C4-2B (cell line): ENCODE measurements around the gene NLGN1.

Source experiments
- H3K27ac ChIP-seq: fragments of 450-650 bp; 2 replicates; pipeline ENCODE4 v1.5.1; 2017
- ZFX ChIP-seq: fragments of 450-650 bp; IDR thresholded peaks from 2 replicates; pipeline ENCODE4 v1.6.1; 2017
- TF ChIP-seq, protein P1 (sequence below): fragments of 450-650 bp; conservative IDR thresholded peaks from 2 replicates; pipeline ENCODE4 v1.5.1; 2017; ENCODE audit warnings: mild to moderate bottlenecking

The NLGN1 gene

GRCh38 chr3:174294616-174295015 lies 897.1 kb downstream of the NLGN1 start:
- TF ChIP-seq, protein P1, sequence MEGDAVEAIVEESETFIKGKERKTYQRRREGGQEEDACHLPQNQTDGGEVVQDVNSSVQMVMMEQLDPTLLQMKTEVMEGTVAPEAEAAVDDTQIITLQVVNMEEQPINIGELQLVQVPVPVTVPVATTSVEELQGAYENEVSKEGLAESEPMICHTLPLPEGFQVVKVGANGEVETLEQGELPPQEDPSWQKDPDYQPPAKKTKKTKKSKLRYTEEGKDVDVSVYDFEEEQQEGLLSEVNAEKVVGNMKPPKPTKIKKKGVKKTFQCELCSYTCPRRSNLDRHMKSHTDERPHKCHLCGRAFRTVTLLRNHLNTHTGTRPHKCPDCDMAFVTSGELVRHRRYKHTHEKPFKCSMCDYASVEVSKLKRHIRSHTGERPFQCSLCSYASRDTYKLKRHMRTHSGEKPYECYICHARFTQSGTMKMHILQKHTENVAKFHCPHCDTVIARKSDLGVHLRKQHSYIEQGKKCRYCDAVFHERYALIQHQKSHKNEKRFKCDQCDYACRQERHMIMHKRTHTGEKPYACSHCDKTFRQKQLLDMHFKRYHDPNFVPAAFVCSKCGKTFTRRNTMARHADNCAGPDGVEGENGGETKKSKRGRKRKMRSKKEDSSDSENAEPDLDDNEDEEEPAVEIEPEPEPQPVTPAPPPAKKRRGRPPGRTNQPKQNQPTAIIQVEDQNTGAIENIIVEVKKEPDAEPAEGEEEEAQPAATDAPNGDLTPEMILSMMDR, result no peak
- TF ChIP-seq ZFX, result no peak
- H3K27ac ChIP-seq, result no peak overlapping the region

GRCh38 chr3:174295306-174296092 lies 898.0 kb downstream of the NLGN1 start:
- H3K27ac ChIP-seq, result no peak overlapping the region
- TF ChIP-seq, protein P1, result no peak
- no peak for TF ChIP-seq ZFX

- TF ChIP-seq, protein P1, result no peak
- TF ChIP-seq ZFX, result no peak
- no peak overlapping the region for H3K27ac ChIP-seq
Measured at GRCh38 chr3:174302746-174303315, 905.3 kb downstream of the NLGN1 start.

GRCh38 chr3:174303907-174304560 lies 906.5 kb downstream of the NLGN1 start:
- no peak overlapping the region for H3K27ac ChIP-seq
- no peak for TF ChIP-seq ZFX

GRCh38 chr3:174308736-174309135 lies 911.2 kb downstream of the NLGN1 start:
- no peak overlapping the region; the same call in 1 of the 2 replicates for H3K27ac ChIP-seq
- TF ChIP-seq ZFX, result no peak
- TF ChIP-seq, protein P1, result no peak

GRCh38 chr3:174310475-174310983 lies 913.0 kb downstream of the NLGN1 start:
- no peak overlapping the region for H3K27ac ChIP-seq
- TF ChIP-seq, protein P1, result no peak
- no peak for TF ChIP-seq ZFX

DNA sequence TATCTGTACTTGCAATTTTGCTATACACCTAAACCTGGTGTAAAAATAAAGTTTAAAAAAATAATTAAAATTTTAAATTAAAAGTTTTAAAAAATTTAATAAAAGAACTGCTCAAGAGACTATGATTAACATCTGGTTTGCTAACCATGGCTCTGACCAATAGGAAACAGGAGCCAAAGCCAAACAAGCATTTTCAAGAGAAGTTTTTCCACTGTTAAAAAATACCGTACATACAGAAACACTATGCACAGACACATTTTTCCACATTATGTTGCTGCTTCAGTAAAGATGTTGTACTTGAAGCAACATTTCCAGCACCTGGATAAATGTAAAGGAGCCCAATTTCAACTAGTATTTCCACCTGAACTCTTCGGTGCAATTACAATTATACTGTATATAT lies 917.7 kb downstream of the NLGN1 start:
- TF ChIP-seq ZFX, result no peak
- TF ChIP-seq, protein P1, result no peak
- no peak overlapping the region for H3K27ac ChIP-seq
